Measurements from ENCODE around the gene GRK5.

GRK5 gene

DNA sequence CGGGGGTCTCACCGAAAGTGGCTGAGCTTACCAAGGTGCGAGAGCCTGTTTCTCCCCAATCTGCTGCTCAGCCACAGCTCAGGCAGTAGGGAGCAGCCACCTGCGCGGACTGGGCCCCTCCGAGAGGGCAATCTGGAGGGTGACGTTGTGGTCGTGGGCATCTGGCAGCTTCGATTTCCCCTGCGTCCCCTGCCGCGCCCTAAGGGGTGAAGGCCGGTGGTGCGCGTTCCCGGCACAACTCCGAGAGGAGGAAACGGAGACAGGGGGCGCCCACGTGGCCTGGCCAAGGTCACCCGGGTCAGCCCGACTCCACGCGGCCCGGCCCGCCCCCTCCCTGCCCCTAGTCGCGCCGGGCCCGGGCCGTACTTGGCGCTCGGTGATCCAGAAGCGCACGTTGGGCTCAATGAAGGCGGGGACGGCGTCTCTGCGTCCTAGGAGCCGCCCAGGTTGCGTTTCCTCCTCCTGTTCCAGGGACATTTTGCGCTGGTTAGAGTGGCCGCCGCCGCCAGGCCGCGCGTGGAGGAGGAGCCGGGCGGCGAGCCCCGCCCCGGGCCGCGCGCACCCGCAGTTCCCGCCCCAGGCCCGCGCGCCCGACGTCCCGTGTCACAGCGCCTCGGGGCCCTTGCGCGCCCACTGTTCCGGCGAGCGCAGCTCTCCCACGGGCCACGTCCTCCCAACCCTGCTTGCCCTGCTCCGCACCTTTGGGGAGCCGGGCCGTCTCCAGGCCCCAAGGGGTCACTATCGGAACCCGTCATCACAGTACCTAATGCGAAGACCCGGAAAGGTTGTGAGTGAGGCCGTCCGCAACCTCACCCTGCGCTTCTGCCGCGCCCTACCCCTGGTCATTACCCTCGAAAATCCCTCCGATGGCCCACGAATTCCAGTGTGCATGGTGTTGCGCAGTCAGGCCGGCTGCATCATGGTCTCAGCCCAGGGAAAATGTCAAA is 41.9 kb upstream of the GRK5 start, which contains the start of gene SFXN4:
SFXN4 (minus strand) TSS at position 544 of the 947 bp plus-strand sequence; CDS start at position 477, 67 bp downstream.
- H3K9me3 ChIP-seq (ENCODE audit: control insufficient read depth, low read length) = no peaks in the 10 kb centered on the region
- peaks cover 8% of the 10 kb centered on the region for H3K79me1 ChIP-seq (replicated peaks; ENCODE audit: low read length, poor library complexity, severe bottlenecking)
- peak within 1 kb of the TSS; percentile 81 to 84 for H3K4me3 ChIP-seq (ENCODE audit: insufficient read depth in 1 of 2, low read depth in 1 of 2, low read length in 2 of 2)
- peak within 1 kb of the TSS; percentile 71 for H3K4ac ChIP-seq (ENCODE audit: low read depth in 1 of 2, low read length in 2 of 2)
- no peak within 1 kb of the TSS for H3K27ac ChIP-seq (ENCODE audit: low read length, poor library complexity, severe bottlenecking)
- peak within 1 kb of the TSS; percentile 77 for H3K4me2 ChIP-seq (ENCODE audit: low read length, poor library complexity, severe bottlenecking)
- H3K18ac ChIP-seq (ENCODE audit: low read depth in 1 of 2, low read length in 2 of 2) = peak within 1 kb of the TSS; percentile 88 to 92
- peak within 1 kb of the TSS in 1 of 2 experiments; percentile 57 for H3K23ac ChIP-seq (ENCODE audit: low read length in 2 of 2)
- H3K14ac ChIP-seq (ENCODE audit: low read length in 2 of 2) = peak within 1 kb of the TSS in 1 of 2 experiments; percentile 85
- peak within 1 kb of the TSS; percentile 85 for H2BK15ac ChIP-seq (ENCODE audit: low read depth, poor library complexity, severe bottlenecking)
- peak within 1 kb of the TSS; percentile 32 for H2AFZ ChIP-seq (ENCODE audit: low read depth, low read length)
- H3K36me3 ChIP-seq (ENCODE audit: control insufficient read depth in 1 of 2, insufficient read depth in 2 of 2, low read depth in 1 of 2, low read length in 2 of 2) = peaks cover 14 to 39% of the 10 kb centered on the region in 2 experiments
- peak within 1 kb of the TSS; percentile 90 for H3K9ac ChIP-seq (ENCODE audit: low read length)
- H4K91ac ChIP-seq (ENCODE audit: low read length) = peak within 1 kb of the TSS; percentile 93
- no peak within 1 kb of the TSS for H2BK5ac ChIP-seq (ENCODE audit: low read depth, low read length, poor library complexity, severe bottlenecking)
- peaks cover 9% of the 10 kb centered on the region for H3K4me1 ChIP-seq (ENCODE audit: control insufficient read depth, insufficient read depth, low read depth, low read length)
- peak within 1 kb of the TSS; percentile 97 for H4K8ac ChIP-seq (ENCODE audit: low read length)
- DNase-seq = peak; percentile 59
- H2AK5ac ChIP-seq (ENCODE audit: low read length, severe bottlenecking) = no peak within 1 kb of the TSS
- H3K27me3 ChIP-seq (ENCODE audit: control insufficient read depth in 1 of 2, insufficient read depth in 1 of 2, low read length in 2 of 2) = no peaks in the 10 kb centered on the region
- H2BK120ac ChIP-seq (ENCODE audit: low read depth, low read length) = peak within 1 kb of the TSS; percentile 83
- H2BK12ac ChIP-seq (ENCODE audit: low read length in 2 of 2) = peak within 1 kb of the TSS; percentile 61 to 81
- 3% methylated on average over 83 of the region's 90 CpGs for WGBS

DNA sequence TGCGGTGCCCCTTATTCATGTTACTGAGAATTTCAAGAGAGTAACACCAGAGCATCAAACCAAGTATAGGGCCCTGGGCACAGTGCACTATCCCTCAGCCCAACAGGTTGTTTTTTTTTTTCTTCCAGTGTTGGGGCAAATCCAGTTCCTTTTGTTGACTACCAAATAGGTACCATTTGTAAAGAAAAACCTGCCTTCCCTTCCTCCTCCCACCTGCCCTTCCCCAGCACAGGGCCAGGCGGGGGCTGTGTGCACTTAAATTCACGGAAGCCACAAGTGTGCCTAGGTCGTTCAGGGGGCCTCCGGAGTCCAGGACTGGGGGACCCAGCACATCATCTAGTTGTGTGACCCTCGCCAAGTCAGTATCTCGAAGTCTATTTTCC is 41.3 kb upstream of the GRK5 start:
- Histone ChIP-seq H3K14ac (ENCODE audit: low read length in 2 of 2) (peak overlapping the region in 1 of 2 experiments; percentile 44), H2BK15ac (ENCODE audit: low read depth, poor library complexity, severe bottlenecking) (no peak overlapping the region), H3K27ac (ENCODE audit: low read length, poor library complexity, severe bottlenecking) (no peak overlapping the region), H3K9ac (ENCODE audit: low read length) (peak overlapping the region; percentile 90), H3K79me1 (replicated peaks; ENCODE audit: low read length, poor library complexity, severe bottlenecking) (peaks cover 8% of the 10 kb centered on the region), H4K91ac (ENCODE audit: low read length) (peak overlapping the region; percentile 84), H3K4me3 (ENCODE audit: insufficient read depth in 1 of 2, low read depth in 1 of 2, low read length in 2 of 2) (peak overlapping the region; percentile 81 to 84), H3K18ac (ENCODE audit: low read depth in 1 of 2, low read length in 2 of 2) (peak overlapping the region; percentile 88 to 92), H4K8ac (ENCODE audit: low read length) (peak overlapping the region; percentile 93), H3K4me1 (ENCODE audit: control insufficient read depth, insufficient read depth, low read depth, low read length) (peaks cover 9% of the 10 kb centered on the region), H2BK5ac (ENCODE audit: low read depth, low read length, poor library complexity, severe bottlenecking) (no peak overlapping the region), H2AFZ (ENCODE audit: low read depth, low read length) (peak overlapping the region; percentile 21), H2BK120ac (ENCODE audit: low read depth, low read length) (no peak overlapping the region), H3K4me2 (ENCODE audit: low read length, poor library complexity, severe bottlenecking) (peak overlapping the region; percentile 77), H3K4ac (ENCODE audit: low read depth in 1 of 2, low read length in 2 of 2) (peak overlapping the region; percentile 71), H2AK5ac (ENCODE audit: low read length, severe bottlenecking) (no peak overlapping the region), H3K36me3 (ENCODE audit: control insufficient read depth in 1 of 2, insufficient read depth in 2 of 2, low read depth in 1 of 2, low read length in 2 of 2) (peaks cover 19 to 43% of the 10 kb centered on the region in 2 experiments), H3K27me3 (ENCODE audit: control insufficient read depth in 1 of 2, insufficient read depth in 1 of 2, low read length in 2 of 2) (no peaks in the 10 kb centered on the region), H2BK12ac (ENCODE audit: low read length in 2 of 2) (peak overlapping the region in 1 of 2 experiments; percentile 51), H3K9me3 (ENCODE audit: control insufficient read depth, low read length) (no peaks in the 10 kb centered on the region), H3K23ac (ENCODE audit: low read length in 2 of 2) (peak overlapping the region in 1 of 2 experiments; percentile 57)
- 77% methylated on average over 7 of the region's 7 CpGs for WGBS
- no peak for DNase-seq

DNA sequence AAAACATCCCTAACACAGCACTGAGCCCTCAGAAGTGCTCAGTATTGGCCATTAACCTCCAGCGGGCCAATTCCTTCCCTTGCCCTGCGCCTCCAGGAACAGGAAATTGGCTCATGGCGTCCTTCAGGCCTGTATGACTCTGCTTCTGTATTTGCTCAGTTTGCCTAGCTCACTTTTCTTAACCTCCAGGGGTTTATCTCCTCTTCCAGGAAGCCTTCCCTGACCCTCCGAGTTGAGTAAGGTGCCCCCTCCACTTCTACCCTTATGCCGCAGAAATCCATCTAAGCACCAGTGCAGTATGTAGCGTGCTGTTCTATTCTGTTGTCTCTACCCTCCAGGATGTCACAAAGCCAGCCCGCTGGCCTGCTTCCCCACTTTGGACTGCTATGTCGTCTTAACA is 40.8 kb upstream of the GRK5 start:
- Histone ChIP-seq H4K91ac (ENCODE audit: low read length) (no peak overlapping the region), H3K79me1 (replicated peaks; ENCODE audit: low read length, poor library complexity, severe bottlenecking) (peaks cover 11% of the 10 kb centered on the region), H3K4me2 (ENCODE audit: low read length, poor library complexity, severe bottlenecking) (no peak overlapping the region), H3K4ac (ENCODE audit: low read depth in 1 of 2, low read length in 2 of 2) (peak overlapping the region; percentile 1 to 71), H3K9ac (ENCODE audit: low read length) (no peak overlapping the region), H2BK5ac (ENCODE audit: low read depth, low read length, poor library complexity, severe bottlenecking) (no peak overlapping the region), H2BK120ac (ENCODE audit: low read depth, low read length) (no peak overlapping the region), H4K8ac (ENCODE audit: low read length) (peak overlapping the region; percentile 24), H2AK5ac (ENCODE audit: low read length, severe bottlenecking) (no peak overlapping the region), H3K4me1 (ENCODE audit: control insufficient read depth, insufficient read depth, low read depth, low read length) (peaks cover 9% of the 10 kb centered on the region), H3K4me3 (ENCODE audit: insufficient read depth in 1 of 2, low read depth in 1 of 2, low read length in 2 of 2) (no peak overlapping the region), H3K27ac (ENCODE audit: low read length, poor library complexity, severe bottlenecking) (no peak overlapping the region), H3K14ac (ENCODE audit: low read length in 2 of 2) (no peak overlapping the region), H3K36me3 (ENCODE audit: control insufficient read depth in 1 of 2, insufficient read depth in 2 of 2, low read depth in 1 of 2, low read length in 2 of 2) (peaks cover 22 to 45% of the 10 kb centered on the region in 2 experiments), H3K23ac (ENCODE audit: low read length in 2 of 2) (no peak overlapping the region), H3K9me3 (ENCODE audit: control insufficient read depth, low read length) (no peaks in the 10 kb centered on the region), H3K18ac (ENCODE audit: low read depth in 1 of 2, low read length in 2 of 2) (peak overlapping the region in 1 of 2 experiments; percentile 46), H2AFZ (ENCODE audit: low read depth, low read length) (no peak overlapping the region), H3K27me3 (ENCODE audit: control insufficient read depth in 1 of 2, insufficient read depth in 1 of 2, low read length in 2 of 2) (no peaks in the 10 kb centered on the region), H2BK12ac (ENCODE audit: low read length in 2 of 2) (no peak overlapping the region), H2BK15ac (ENCODE audit: low read depth, poor library complexity, severe bottlenecking) (no peak overlapping the region)
- no peak for DNase-seq
- WGBS = 63% methylated on average over 8 of the region's 8 CpGs

DNA sequence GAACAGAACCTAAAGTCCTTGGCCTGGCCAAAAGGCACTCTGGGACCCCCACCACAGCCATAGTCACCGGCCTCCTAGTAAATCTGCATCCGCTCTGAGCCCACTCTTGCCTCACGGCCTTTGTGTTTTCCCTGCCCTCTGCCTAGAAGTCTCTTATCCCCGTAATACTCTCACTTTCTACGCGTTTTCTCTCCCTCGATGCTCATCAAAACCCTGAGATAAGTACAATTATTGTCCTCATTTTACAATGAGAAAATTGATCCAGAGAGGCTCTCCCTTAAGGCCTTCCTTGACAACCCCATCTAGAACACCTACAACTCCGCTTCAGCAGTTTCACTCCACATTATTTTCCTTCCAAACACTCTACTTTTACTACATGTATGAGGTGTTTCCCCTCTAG is 40.3 kb upstream of the GRK5 start:
- Histone ChIP-seq H3K9me3 (ENCODE audit: control insufficient read depth, low read length) (no peaks in the 10 kb centered on the region), H4K91ac (ENCODE audit: low read length) (no peak overlapping the region), H3K4me2 (ENCODE audit: low read length, poor library complexity, severe bottlenecking) (no peak overlapping the region), H2BK5ac (ENCODE audit: low read depth, low read length, poor library complexity, severe bottlenecking) (no peak overlapping the region), H3K4me1 (ENCODE audit: control insufficient read depth, insufficient read depth, low read depth, low read length) (peaks cover 9% of the 10 kb centered on the region), H2AFZ (ENCODE audit: low read depth, low read length) (no peak overlapping the region), H4K8ac (ENCODE audit: low read length) (peak overlapping the region; percentile 24), H3K4ac (ENCODE audit: low read depth in 1 of 2, low read length in 2 of 2) (no peak overlapping the region), H3K14ac (ENCODE audit: low read length in 2 of 2) (no peak overlapping the region), H3K23ac (ENCODE audit: low read length in 2 of 2) (no peak overlapping the region), H3K4me3 (ENCODE audit: insufficient read depth in 1 of 2, low read depth in 1 of 2, low read length in 2 of 2) (no peak overlapping the region), H3K79me1 (replicated peaks; ENCODE audit: low read length, poor library complexity, severe bottlenecking) (peaks cover 14% of the 10 kb centered on the region), H3K27me3 (ENCODE audit: control insufficient read depth in 1 of 2, insufficient read depth in 1 of 2, low read length in 2 of 2) (no peaks in the 10 kb centered on the region), H2BK12ac (ENCODE audit: low read length in 2 of 2) (no peak overlapping the region), H3K36me3 (ENCODE audit: control insufficient read depth in 1 of 2, insufficient read depth in 2 of 2, low read depth in 1 of 2, low read length in 2 of 2) (peaks cover 26 to 50% of the 10 kb centered on the region in 2 experiments), H3K9ac (ENCODE audit: low read length) (no peak overlapping the region), H2AK5ac (ENCODE audit: low read length, severe bottlenecking) (no peak overlapping the region), H2BK15ac (ENCODE audit: low read depth, poor library complexity, severe bottlenecking) (no peak overlapping the region), H2BK120ac (ENCODE audit: low read depth, low read length) (no peak overlapping the region), H3K27ac (ENCODE audit: low read length, poor library complexity, severe bottlenecking) (no peak overlapping the region), H3K18ac (ENCODE audit: low read depth in 1 of 2, low read length in 2 of 2) (no peak overlapping the region)
- WGBS = 86% methylated on average over 8 of the region's 8 CpGs
- DNase-seq = no peak

Data from mesenchymal stem cell (in vitro differentiated cells and primary cell).